Hematopoietic multipotent progenitor cell treated with erythropoietin and hydrocortisone succinate and interleukin-3 and kit ligand, for 4 days (in vitro differentiated cells): Measurements from ENCODE around the gene ALK.

ENCODE experiments used
- DNase-seq: peaks from one replicate; pipeline ENCODE4 v3.0.0-alpha.2; 2015

The ALK gene

DNA sequence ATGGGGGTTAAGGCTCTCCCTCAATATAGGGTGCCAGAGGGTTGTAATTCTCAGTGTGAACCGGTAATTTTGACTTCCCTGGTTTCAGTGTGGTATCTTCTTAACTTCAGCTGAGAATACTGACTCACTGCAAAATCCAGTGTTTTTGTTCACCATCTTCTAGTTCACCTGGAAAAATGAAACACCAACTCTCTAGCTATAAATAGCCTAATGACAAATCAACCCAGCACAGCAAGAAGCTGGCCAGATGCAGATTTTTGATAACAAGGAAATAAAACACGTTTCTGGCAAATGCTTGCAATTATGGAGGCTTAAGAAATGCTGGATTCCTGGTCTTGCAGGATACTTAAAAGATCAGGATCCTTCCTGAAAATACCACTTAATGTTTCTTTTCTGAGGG, 613.9 kb downstream of the ALK start:
- DNase-seq = peak; percentile 11

DNA sequence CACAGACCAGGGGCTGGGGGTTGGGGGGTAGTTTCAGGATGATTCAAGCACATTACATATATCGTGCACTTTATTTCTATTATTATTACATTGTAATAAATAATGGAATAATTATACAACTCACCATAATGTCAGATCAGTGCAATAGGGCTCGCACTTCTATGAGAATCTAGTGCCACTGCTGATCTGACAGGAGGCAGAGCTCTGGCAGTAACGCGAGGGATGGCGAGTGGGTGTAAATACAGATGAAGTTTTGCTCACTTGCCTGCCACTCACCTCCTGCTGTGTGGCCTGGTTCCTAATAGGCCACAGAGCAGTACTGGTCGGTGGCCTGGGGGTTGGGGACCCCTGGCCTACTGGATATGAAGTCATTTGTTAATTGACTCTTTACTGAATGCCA, 615.6 kb downstream of the ALK start:
- no peak for DNase-seq

- DNase-seq = no peak
These were observed 616.9 kb downstream of the ALK start for GRCh38 chr2:29304399-29305060.

GRCh38 chr2:29296585-29296984, 624.8 kb downstream of the ALK start:
- no peak for DNase-seq

DNA sequence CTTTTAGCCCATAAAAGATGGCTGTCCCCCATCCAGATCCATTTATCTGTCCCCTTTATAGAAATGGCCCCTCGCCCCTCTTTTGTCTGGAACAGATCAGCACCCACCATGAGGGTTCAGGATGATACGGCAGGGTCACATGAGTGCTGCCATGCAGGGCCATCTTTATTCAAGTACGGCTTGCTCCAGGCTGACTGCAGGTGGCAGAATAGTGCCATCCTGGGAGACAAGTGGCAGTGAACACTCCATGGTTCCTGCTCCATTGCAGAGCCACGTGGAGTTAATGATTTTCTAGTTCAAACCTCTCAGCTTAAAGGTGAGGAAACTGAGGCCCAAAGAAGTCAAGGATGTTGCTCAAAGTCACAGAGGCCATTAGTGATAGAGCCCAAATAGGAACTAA, 625.5 kb downstream of the ALK start:
- DNase-seq = peak; percentile 50

GRCh38 chr2:29293830-29294438, 627.5 kb downstream of the ALK start:
- DNase-seq = peak; percentile 52

DNA sequence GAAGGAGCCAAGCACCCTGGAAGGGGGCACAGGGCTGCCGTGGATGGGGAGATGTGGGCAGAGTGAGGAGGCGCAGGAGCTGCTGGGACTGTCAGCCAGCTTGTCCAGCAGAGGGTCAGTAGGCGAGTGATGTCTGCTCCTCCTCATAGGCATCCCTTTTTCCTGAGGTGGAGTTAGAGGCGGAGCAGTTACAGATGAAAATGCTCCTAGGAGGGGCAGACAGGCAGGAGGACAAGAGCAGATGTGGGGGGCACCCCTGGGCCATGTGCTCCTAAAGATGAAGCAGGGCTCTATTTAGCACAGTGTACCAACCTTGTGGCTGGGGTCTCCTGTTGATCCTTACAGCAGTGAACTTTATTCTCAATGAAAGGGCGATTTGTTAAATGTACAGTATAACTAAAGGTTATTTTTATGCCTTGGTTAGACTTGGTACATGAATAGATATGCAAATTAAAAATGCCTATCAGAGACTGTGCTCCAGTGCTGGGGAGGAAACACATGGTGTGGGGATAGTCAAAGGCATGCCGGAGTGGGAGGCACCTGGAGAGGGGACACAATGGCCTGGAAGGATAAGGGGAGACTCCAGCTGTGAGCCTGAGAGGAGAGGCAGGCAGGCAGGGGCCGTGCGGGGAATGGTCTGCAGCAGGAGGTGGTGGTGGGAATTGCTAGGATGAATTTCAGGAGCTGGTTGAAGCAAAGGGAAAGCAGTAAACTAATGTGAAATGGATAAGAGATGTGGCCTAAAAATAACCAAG, 630.9 kb downstream of the ALK start:
- DNase-seq = no peak

- no peak for DNase-seq
These were observed 636.7 kb downstream of the ALK start for GRCh38 chr2:29284671-29285070.

DNA sequence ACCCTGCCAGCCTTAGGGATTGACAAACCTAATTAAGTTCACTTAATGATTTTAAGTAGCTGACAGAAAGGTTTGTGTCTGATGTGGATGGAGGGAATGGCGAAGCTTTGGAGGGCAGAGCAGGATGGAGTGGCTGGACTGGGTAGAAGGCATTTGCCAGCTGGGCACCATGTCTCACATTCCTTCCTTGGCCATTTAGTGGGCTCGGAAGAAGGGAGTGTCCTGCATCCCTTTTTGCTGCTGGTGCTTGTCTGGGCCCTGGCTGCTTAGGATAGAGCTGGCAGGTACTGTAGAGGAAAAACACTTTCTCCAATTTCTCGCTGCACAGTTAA, 639.5 kb downstream of the ALK start:
- no peak for DNase-seq

- no peak for DNase-seq
These were observed 640.1 kb downstream of the ALK start for GRCh38 chr2:29281086-29281915.

DNA sequence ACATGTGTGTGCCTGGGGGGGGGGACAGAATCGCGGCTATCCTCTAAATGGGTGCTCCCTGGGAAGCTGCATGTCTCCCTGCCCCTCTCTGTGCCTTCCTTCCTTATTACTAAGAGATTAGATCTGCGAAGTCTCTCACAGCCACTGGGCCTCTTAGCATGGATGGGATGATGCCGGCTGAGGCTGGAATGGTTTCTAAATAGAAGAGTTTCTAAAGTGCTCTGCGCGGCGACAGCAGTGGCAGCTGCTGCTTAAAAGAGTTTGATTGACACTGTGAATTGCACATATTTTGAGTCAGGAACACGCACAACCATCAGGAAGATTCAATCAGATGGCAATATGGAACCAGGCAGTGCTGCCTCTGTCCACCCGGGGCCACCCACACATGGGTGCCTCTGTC, 642.4 kb downstream of the ALK start:
- no peak for DNase-seq

DNA sequence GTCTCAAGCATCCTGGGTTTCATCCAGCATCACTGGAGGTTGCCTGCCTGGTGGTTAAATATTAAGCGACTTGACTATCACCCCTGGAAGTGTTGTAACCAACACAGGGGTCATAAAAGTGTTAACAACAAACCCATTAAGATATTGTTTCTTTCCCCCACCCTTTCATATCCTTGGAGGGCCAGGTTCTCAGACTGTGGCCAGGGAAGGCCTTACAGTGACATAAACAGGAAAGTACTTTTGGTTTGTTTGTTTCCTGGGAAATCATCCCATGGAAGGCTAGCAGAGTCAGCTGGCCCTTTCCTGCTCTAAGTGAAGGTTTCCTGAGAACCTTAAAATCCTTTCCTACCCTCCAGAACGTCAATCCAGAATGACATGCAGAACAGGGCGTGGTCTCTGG, 645.2 kb downstream of the ALK start:
- DNase-seq = no peak

GRCh38 chr2:29275186-29275585, 646.2 kb downstream of the ALK start:
- DNase-seq = no peak

DNA sequence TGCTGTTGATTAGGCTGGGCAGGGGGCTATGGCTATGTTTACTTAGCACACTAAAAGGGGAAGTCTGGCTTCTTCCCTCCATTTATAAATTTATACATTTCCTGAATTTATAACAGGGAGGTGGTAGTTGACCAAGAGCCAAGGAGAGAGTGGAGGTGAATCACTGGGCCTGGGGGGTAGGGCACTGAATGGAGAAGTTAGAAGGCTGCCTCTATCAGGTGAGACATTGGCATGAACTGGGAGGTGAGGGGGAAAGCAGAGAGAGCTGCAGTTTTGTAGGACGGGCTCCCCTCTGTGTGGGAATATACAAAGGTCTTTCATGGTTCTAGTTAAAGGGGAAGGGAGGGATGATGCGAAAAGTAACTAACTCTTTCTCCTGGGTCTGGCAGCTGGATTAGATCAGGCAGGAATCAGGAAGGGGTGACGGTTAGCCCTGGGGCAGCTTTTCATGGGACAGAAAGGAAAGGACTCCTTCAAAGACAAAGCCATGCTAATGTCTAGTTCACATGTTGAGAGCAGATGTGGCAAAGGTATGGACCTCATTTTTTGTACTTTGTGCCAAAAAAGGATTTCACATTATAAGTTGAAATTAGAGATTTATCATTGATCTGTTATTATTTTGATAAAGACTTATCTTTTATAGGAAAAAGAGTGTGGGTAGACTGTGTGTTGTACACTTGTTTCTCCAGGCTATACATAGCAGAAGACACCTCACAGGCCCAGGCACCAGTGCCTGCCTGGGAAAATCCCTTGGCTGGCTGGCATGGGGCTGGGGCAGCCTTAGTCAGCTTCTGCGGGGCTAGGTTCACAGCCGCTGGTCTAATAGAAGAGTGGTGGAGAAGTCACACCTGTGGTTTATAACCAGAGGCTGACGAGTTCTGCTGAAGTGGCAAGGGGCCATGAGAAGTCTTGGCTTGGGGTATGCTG, 647.4 kb downstream of the ALK start:
- DNase-seq = peak; percentile 13

DNA sequence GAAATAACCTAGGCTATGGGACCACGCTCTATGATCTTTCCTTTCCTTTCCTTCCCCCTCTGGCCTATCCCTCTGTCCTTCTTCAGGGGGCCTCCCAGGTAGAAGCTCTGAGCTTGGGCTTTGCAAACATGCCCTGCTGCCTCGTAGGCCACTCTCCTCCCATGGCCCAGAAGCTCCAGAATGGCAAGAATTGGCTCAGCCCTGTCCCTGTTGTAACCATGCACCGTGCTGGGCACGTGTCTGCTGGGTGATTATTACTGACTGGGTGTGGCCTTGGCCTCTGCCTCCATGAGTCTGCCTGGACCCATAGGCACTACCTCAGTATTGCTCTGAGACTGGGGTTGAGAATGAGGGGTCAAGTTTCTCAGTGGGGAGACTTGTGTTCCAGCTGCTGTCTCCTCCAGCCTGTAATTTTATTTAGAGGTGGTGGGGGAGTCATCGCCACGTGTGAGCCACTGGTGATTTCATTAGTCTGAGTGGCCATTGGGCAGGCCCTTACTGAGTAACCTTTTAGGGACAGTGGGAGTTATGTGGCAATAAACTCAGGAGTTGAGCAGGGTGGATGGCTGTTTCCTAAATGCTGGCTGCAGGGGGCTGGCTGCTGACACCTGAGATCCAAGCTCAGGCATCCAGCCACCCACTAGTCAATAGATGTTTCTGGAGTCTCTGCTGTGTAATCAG, 648.2 kb downstream of the ALK start:
- DNase-seq = no peak

DNA sequence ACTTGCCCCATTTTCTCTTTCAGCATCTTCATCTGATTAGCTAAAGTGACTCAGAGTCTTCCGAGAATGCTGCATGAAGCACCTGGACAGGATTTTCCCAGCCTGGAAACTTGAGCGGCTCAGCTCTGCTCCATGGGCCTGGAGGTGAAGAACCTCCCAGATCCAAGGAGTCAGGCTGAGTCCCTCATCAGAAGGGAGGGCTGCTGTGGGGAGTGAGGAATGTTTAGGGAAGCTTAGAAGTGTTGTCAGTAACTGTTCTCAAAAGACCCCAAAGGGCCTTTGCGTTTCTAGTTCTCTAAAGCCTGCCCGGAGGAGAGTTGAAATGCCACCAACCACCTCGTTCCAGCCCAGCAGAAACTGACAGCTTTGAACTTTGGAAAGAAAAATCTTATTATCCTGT, 649.1 kb downstream of the ALK start:
- no peak for DNase-seq

GRCh38 chr2:29270701-29271121, 650.7 kb downstream of the ALK start:
- no peak for DNase-seq

GRCh38 chr2:29269765-29270109, 651.6 kb downstream of the ALK start:
- DNase-seq = no peak

DNA sequence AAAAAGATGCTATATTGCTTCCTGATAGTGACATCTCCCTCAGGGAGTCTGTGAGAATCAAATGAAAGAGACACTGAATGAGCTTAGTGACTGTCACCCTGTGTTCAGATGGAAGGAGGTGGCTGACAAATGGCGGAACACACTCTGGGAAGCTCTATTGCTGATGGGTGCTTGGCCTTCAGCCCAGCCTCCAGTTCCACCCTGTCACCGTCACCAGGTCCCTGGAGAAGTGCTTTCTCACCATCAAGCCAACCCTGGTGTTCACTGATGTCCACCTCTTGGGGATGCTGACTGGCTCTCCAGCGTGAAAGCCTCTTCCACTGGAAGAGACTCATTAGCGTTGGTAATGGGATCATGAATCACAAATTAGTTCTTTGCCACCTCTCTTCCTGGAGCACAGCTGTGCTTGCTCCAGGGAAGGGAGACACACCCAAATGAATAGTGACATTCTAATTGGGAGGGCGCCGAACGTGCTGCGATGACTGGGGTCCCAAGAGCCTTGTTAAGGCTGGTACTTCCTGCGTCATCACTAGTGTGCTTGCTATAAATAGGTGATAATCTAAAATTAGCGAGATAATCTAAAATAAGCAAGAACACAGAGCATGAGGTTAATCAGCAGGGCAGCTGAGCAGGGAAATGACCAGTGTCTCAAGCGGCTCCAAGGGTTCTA, 652.2 kb downstream of the ALK start:
- DNase-seq = no peak

- DNase-seq = no peak
These were observed 653.7 kb downstream of the ALK start for GRCh38 chr2:29267720-29268119.

- DNase-seq = no peak
These were observed 657.5 kb downstream of the ALK start for GRCh38 chr2:29263886-29264285.
